ELF-1 (cell line): ENCODE data around the gene RIMS4.

Experiments used
- DNase-seq: peaks from one replicate; pipeline ENCODE4 v3.0.0-alpha.2; 2016; ENCODE audit warnings: low read depth, low spot score

RIMS4 gene

GRCh38 chr20:44703183-44703925 is 107.0 kb downstream of the RIMS4 start:
- no peak for DNase-seq

GRCh38 chr20:44702776-44703175 is 107.6 kb downstream of the RIMS4 start:
- DNase-seq: no peak

- no peak for DNase-seq
Measured at GRCh38 chr20:44701858-44702256, 108.5 kb downstream of the RIMS4 start.
